Measurements from ENCODE around the gene PLD6. TPM values are rescaled to one million over a fixed set of nuclear protein-coding genes. Genes with fewer than 3 reads are reported as not detected.

Gene PLD6
- total and polyA plus RNA-seq, 2 experiments from 2014 or later: 0.65 to 1.0 TPM

GRCh38 chr17:17183744-17184143 is 22.4 kb downstream of the PLD6 start:
- WGBS, 2 experiments (ENCODE audit: low coverage in 1 of 2, low lambda C conversion rate in 2 of 2, missing lambda C conversion rate in 2 of 2): 87% methylated on average over 4 of the region's 4 CpGs
- TF ChIP-seq EZH2 (IDR thresholded peaks at IDR 0.05; ENCODE audit: insufficient read depth, poor library complexity, severe bottlenecking) (no peak), EZH2phosphoT487 (IDR thresholded peaks at IDR 0.05; ENCODE audit: insufficient read depth, low read depth) (no peak)
- in situ Hi-C loops (cut with MboI): no loop called here
- Histone ChIP-seq H3K9me3 (ENCODE audit: low read depth) (no peaks in the 10 kb centered on the region), H3K36me3 (ENCODE audit: low read depth) (peaks cover 73% of the 10 kb centered on the region), H4K20me1 (ENCODE audit: insufficient read depth) (no peaks in the 10 kb centered on the region), H3K4me2 (ENCODE audit: unreplicated experiment) (no peak overlapping the region), H3K79me2 (ENCODE audit: insufficient read depth) (no peaks in the 10 kb centered on the region), H3F3A (ENCODE audit: insufficient read depth) (peaks cover 23% of the 10 kb centered on the region; the same call in 1 of the 2 replicates), H3K27me3 (replicated peaks; ENCODE audit: insufficient read depth) (no peaks in the 10 kb centered on the region), H3K27ac (no peak overlapping the region), H3K9ac (no peak overlapping the region), H3K4me1 (ENCODE audit: insufficient read depth) (no peaks in the 10 kb centered on the region), H3K4me3 (no peak overlapping the region), H3K9me2 (ENCODE audit: insufficient read depth) (no peaks in the 10 kb centered on the region), H2AFZ (no peak overlapping the region)
- DNase-seq: no peak

GRCh38 chr17:17182598-17183136 is 23.5 kb downstream of the PLD6 start:
- H3K36me3 ChIP-seq (ENCODE audit: low read depth): peaks cover 72% of the 10 kb centered on the region
- no peak overlapping the region for H3K27ac ChIP-seq
- H3K9me3 ChIP-seq (ENCODE audit: low read depth): no peaks in the 10 kb centered on the region
- TF ChIP-seq EZH2phosphoT487 (IDR thresholded peaks at IDR 0.05; ENCODE audit: insufficient read depth, low read depth) (no peak), EZH2 (IDR thresholded peaks at IDR 0.05; ENCODE audit: insufficient read depth, poor library complexity, severe bottlenecking) (no peak)
- no peaks in the 10 kb centered on the region for H3K4me1 ChIP-seq (ENCODE audit: insufficient read depth)
- no peaks in the 10 kb centered on the region for H3K79me2 ChIP-seq (ENCODE audit: insufficient read depth)
- H2AFZ ChIP-seq: no peak overlapping the region
- in situ Hi-C loops (cut with MboI): no loop called here
- H3K4me2 ChIP-seq (ENCODE audit: unreplicated experiment): no peak overlapping the region
- H3K27me3 ChIP-seq (replicated peaks; ENCODE audit: insufficient read depth): no peaks in the 10 kb centered on the region
- no peaks in the 10 kb centered on the region for H4K20me1 ChIP-seq (ENCODE audit: insufficient read depth)
- 93 to 100% methylated on average over 5 to 6 of the region's 6 CpGs for WGBS, 2 experiments (ENCODE audit: low coverage in 1 of 2, low lambda C conversion rate in 2 of 2, missing lambda C conversion rate in 2 of 2)
- H3K9ac ChIP-seq: no peak overlapping the region
- DNase-seq: no peak
- no peaks in the 10 kb centered on the region for H3K9me2 ChIP-seq (ENCODE audit: insufficient read depth)
- H3K4me3 ChIP-seq: no peak overlapping the region
- peaks cover 23% of the 10 kb centered on the region; the same call in 1 of the 2 replicates for H3F3A ChIP-seq (ENCODE audit: insufficient read depth)

DNA sequence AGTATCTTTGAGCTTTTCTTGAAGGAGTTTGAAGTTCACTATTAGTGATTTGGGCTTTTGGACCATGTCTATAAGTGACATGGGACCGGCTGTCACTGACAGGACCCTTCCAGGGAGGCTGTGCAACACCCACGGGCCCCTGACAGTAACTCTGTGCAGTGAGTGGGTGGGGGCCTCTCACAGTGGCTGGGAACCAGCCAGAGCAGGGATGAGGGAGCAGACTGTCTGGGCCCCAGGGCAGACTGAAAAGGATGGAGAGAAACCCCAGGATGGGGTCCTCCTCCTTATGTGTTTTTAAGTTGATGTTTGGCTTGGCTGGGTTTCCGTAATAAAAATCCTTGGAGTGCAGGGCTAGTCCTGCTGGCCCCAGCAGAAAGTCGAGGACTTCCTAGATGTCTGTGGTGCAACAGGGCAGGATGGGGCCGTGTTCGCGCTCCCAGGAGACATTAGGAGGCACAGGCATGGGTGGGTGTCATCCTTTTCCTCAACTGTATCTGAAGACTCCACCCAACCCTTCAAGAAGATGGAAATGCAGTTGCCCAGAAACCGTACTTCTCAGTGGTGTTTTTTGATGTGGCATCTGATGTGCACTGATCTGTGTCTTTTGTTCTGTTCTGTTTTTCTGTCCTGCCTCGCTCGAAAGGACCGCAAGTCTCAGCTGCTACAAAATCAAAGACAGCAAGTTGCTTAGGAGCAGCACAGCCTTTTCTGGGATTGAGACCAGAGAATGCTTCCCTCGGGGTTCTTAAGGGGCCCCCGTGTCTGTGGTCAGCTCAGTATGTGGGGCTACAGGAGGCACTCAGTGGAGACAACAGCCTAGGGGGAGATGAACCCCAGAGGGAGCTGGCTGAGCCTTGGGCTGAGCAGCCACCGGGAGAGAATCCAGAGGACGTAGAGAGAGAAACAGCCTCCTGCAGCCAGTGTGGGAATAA is 24.2 kb downstream of the PLD6 start:
- Histone ChIP-seq H3K4me1 (ENCODE audit: insufficient read depth) (no peaks in the 10 kb centered on the region), H3K36me3 (ENCODE audit: low read depth) (peaks cover 79% of the 10 kb centered on the region), H3K9me3 (ENCODE audit: low read depth) (no peaks in the 10 kb centered on the region), H3K4me3 (no peak overlapping the region), H3K27me3 (replicated peaks; ENCODE audit: insufficient read depth) (no peaks in the 10 kb centered on the region), H3K79me2 (ENCODE audit: insufficient read depth) (no peaks in the 10 kb centered on the region), H3K9ac (no peak overlapping the region), H4K20me1 (ENCODE audit: insufficient read depth) (no peaks in the 10 kb centered on the region), H3K4me2 (ENCODE audit: unreplicated experiment) (no peak overlapping the region), H2AFZ (no peak overlapping the region), H3K9me2 (ENCODE audit: insufficient read depth) (no peaks in the 10 kb centered on the region), H3K27ac (no peak overlapping the region), H3F3A (ENCODE audit: insufficient read depth) (peaks cover 23% of the 10 kb centered on the region; the same call in 1 of the 2 replicates)
- TF ChIP-seq EZH2 (IDR thresholded peaks at IDR 0.05; ENCODE audit: insufficient read depth, poor library complexity, severe bottlenecking) (no peak), EZH2phosphoT487 (IDR thresholded peaks at IDR 0.05; ENCODE audit: insufficient read depth, low read depth) (no peak)
- in situ Hi-C loops (cut with MboI): no loop called here
- DNase-seq: no peak
- WGBS, 2 experiments (ENCODE audit: low coverage in 1 of 2, low lambda C conversion rate in 2 of 2, missing lambda C conversion rate in 2 of 2): 89 to 90% methylated on average over 15 of the region's 15 CpGs

GRCh38 chr17:17180741-17181525 is 25.2 kb downstream of the PLD6 start:
- no peaks in the 10 kb centered on the region for H3K9me3 ChIP-seq (ENCODE audit: low read depth)
- in situ Hi-C loops (cut with MboI): no loop called here
- WGBS, 2 experiments (ENCODE audit: low coverage in 1 of 2, low lambda C conversion rate in 2 of 2, missing lambda C conversion rate in 2 of 2): 78 to 80% methylated on average over 13 of the region's 13 CpGs
- H3K27me3 ChIP-seq (replicated peaks; ENCODE audit: insufficient read depth): no peaks in the 10 kb centered on the region
- no peaks in the 10 kb centered on the region for H3K79me2 ChIP-seq (ENCODE audit: insufficient read depth)
- peaks cover 16% of the 10 kb centered on the region; the same call in 1 of the 2 replicates for H3F3A ChIP-seq (ENCODE audit: insufficient read depth)
- no peak overlapping the region for H3K4me2 ChIP-seq (ENCODE audit: unreplicated experiment)
- no peak overlapping the region for H2AFZ ChIP-seq
- H3K36me3 ChIP-seq (ENCODE audit: low read depth): peaks cover 73% of the 10 kb centered on the region
- no peak overlapping the region for H3K27ac ChIP-seq
- no peaks in the 10 kb centered on the region for H3K9me2 ChIP-seq (ENCODE audit: insufficient read depth)
- no peaks in the 10 kb centered on the region for H4K20me1 ChIP-seq (ENCODE audit: insufficient read depth)
- H3K9ac ChIP-seq: no peak overlapping the region
- H3K4me1 ChIP-seq (ENCODE audit: insufficient read depth): no peaks in the 10 kb centered on the region
- TF ChIP-seq EZH2 (IDR thresholded peaks at IDR 0.05; ENCODE audit: insufficient read depth, poor library complexity, severe bottlenecking) (no peak), EZH2phosphoT487 (IDR thresholded peaks at IDR 0.05; ENCODE audit: insufficient read depth, low read depth) (no peak)
- no peak for DNase-seq
- no peak overlapping the region for H3K4me3 ChIP-seq
